GM12878 (cell line): ENCODE data around the gene TRIM7. TPM values are rescaled to one million over a fixed set of nuclear protein-coding genes. Genes with fewer than 3 reads are reported as not detected.
A peak's percentile ranks its signal among the peaks of the same experiment; 100 is the strongest.

Experiments
- CBFB ChIP-seq: IDR thresholded peaks from 2 replicates; pipeline ENCODE4 v1.6.1; 2016; ENCODE audit warnings: antibody characterized with exemption, low read depth
- CEBPZ ChIP-seq: fragments of 150-350 bp; IDR thresholded peaks from 2 replicates; pipeline ENCODE4 v1.6.1; 2016; ENCODE audit warnings: low read depth, low read length
- CHD4 ChIP-seq: fragments of 200-600 bp; sonication (generic); IDR thresholded peaks from 2 replicates; pipeline ENCODE4 v1.6.1; 2016; ENCODE audit warnings: mild to moderate bottlenecking
- FOXK2 ChIP-seq: fragments of 450-650 bp; IDR thresholded peaks from 2 replicates; pipeline ENCODE4 v1.6.1; 2017; ENCODE audit warnings: mild to moderate bottlenecking, moderate library complexity
- GATAD2B ChIP-seq: fragments of 450-650 bp; conservative IDR thresholded peaks from 2 replicates; pipeline ENCODE4 v1.6.1; 2017; ENCODE audit warnings: low read depth, mild to moderate bottlenecking, moderate library complexity
- HCFC1 ChIP-seq: fragments of 150-350 bp; IDR thresholded peaks from 2 replicates; pipeline ENCODE4 v1.6.1; 2014; ENCODE audit warnings: low read length
- HDAC2 ChIP-seq: fragments of 200-600 bp; sonication (generic); IDR thresholded peaks from 2 replicates; pipeline ENCODE4 v1.6.1; 2017
- IRF3 ChIP-seq: fragments of 450-650 bp; IDR thresholded peaks from 2 replicates; pipeline ENCODE4 v1.6.1; 2014; ENCODE audit warnings: mild to moderate bottlenecking
- LARP7 ChIP-seq: fragments of 450-650 bp; IDR thresholded peaks from 2 replicates; pipeline ENCODE4 v1.6.1; 2017; ENCODE audit warnings: mild to moderate bottlenecking
- MEF2A ChIP-seq: IDR thresholded peaks from 2 replicates; pipeline ENCODE4 v1.6.1; 2011; ENCODE audit warnings: low read depth, mild to moderate bottlenecking, low read length, moderate library complexity; ENCODE audit not compliant: insufficient read depth
- MXI1 ChIP-seq: fragments of 150-350 bp; IDR thresholded peaks from 2 replicates; pipeline ENCODE4 v1.6.1; 2011; ENCODE audit warnings: low read depth, mild to moderate bottlenecking, inconsistent platforms, low read length, improper control_type of control experiment
- NFXL1 ChIP-seq: fragments of 450-650 bp; IDR thresholded peaks from 2 replicates; pipeline ENCODE4 v1.6.1; 2017; ENCODE audit warnings: antibody characterized with exemption, mild to moderate bottlenecking, borderline replicate concordance
- NR2F1 ChIP-seq: fragments of 450-650 bp; conservative IDR thresholded peaks from 2 replicates; pipeline ENCODE4 v1.6.1; 2017; ENCODE audit warnings: mild to moderate bottlenecking
- PKNOX1 ChIP-seq: fragments of 450-650 bp; IDR thresholded peaks from 2 replicates; pipeline ENCODE4 v1.6.1; 2016; ENCODE audit warnings: mild to moderate bottlenecking
- POLR2A ChIP-seq: IDR thresholded peaks from 2 replicates; pipeline ENCODE4 v1.6.1; 2011; ENCODE audit warnings: low read depth, mild to moderate bottlenecking, low read length
- RB1 ChIP-seq: fragments of 450-650 bp; formaldehyde crosslinking; IDR thresholded peaks from 2 replicates; pipeline ENCODE4 v1.6.1; 2017; ENCODE audit warnings: mild to moderate bottlenecking, borderline replicate concordance
- RELA ChIP-seq: fragments of 450-650 bp; IDR thresholded peaks from 2 replicates; pipeline ENCODE4 v1.8.0; 2014; ENCODE audit warnings: borderline replicate concordance; ENCODE audit not compliant: partially characterized antibody
- SIN3A ChIP-seq: IDR thresholded peaks from 2 replicates; pipeline ENCODE4 v1.6.1; 2012; ENCODE audit warnings: low read depth, low read length, improper control_type of control experiment
- SMARCA5 ChIP-seq: fragments of 450-650 bp; IDR thresholded peaks from 2 replicates; pipeline ENCODE4 v1.6.1; 2017; ENCODE audit warnings: mild to moderate bottlenecking
- SRF ChIP-seq, 2 experiments: IDR thresholded peaks; 2 replicates each; pipeline ENCODE4 v1.6.1; 2011; ENCODE audit warnings: low read depth in 2 of 2, low read length in 2 of 2, mild to moderate bottlenecking in 1 of 2, moderate library complexity in 1 of 2
- STAT1 ChIP-seq: fragments of 450-650 bp; conservative IDR thresholded peaks from 2 replicates; pipeline ENCODE4 v1.6.1; 2014; ENCODE audit warnings: antibody characterized with exemption, mild to moderate bottlenecking
- STAT3 ChIP-seq: IDR thresholded peaks from 2 replicates; pipeline ENCODE4 v1.6.1; 2011; ENCODE audit warnings: low read depth, low read length, improper control_type of control experiment
- TARDBP ChIP-seq: IDR thresholded peaks from 2 replicates; pipeline ENCODE4 v1.6.1; 2016; ENCODE audit warnings: borderline replicate concordance
- TBL1XR1 ChIP-seq: IDR thresholded peaks from 2 replicates; pipeline ENCODE4 v1.6.1; 2012; ENCODE audit warnings: low read depth, low read length, improper control_type of control experiment
- USF2 ChIP-seq: IDR thresholded peaks from 2 replicates; pipeline ENCODE4 v1.6.1; 2011; ENCODE audit warnings: low read depth, low read length, improper control_type of control experiment, borderline replicate concordance
- YBX1 ChIP-seq: fragments of 450-650 bp; IDR thresholded peaks from 2 replicates; pipeline ENCODE4 v1.6.1; 2016; ENCODE audit warnings: antibody characterized with exemption
- ZNF207 ChIP-seq: fragments of 450-650 bp; IDR thresholded peaks from 2 replicates; pipeline ENCODE4 v1.6.1; 2014; ENCODE audit warnings: antibody characterized with exemption, mild to moderate bottlenecking, borderline replicate concordance
- ZNF217 ChIP-seq: fragments of 450-650 bp; IDR thresholded peaks from 2 replicates; pipeline ENCODE4 v1.6.1; 2017; ENCODE audit warnings: antibody characterized with exemption, mild to moderate bottlenecking
- polyA plus RNA-seq, 11 experiments: library from polyadenylated mRNA; depleted of rRNA in 4 of 11; unstranded in 6 of 11; stranded (reverse) in 5 of 11; fragments of >200 nt; fragmentation: Nextera tagmentation in 4 of 11; fragmentation: Illumina TruSeq in 1 of 11; extraction: Ambion mirVana in 4 of 11; extraction: Trizol in 1 of 11; gene quantifications; 1 replicate in 1 of 11; 2 replicates in 10 of 11; pipeline versions ENCODE4 v1.2.1 to v1.2.3, GENCODE V29; 2011 to 2016; ENCODE audit warnings: inconsistent platforms in 2 of 11, missing spikeins in 2 of 11, low read depth in 1 of 11
- total RNA-seq, 4 experiments: library from RNA; depleted of rRNA in 3 of 4; stranded (reverse); fragments of >200 nt in 3 of 4; fragmentation: Illumina TruSeq in 1 of 4; extraction: Trizol in 1 of 4; gene quantifications; 2 replicates each; pipeline versions ENCODE4 v1.2.1 to v1.2.3, GENCODE V29; 2013 to 2021

Gene TRIM7
- total and polyA plus RNA-seq, 10 of the 15 experiments (the other 5 are each of a cell fraction or from before 2014, with no cell fraction given): 0.02 to 1.6 (median 0.41) TPM

DNA sequence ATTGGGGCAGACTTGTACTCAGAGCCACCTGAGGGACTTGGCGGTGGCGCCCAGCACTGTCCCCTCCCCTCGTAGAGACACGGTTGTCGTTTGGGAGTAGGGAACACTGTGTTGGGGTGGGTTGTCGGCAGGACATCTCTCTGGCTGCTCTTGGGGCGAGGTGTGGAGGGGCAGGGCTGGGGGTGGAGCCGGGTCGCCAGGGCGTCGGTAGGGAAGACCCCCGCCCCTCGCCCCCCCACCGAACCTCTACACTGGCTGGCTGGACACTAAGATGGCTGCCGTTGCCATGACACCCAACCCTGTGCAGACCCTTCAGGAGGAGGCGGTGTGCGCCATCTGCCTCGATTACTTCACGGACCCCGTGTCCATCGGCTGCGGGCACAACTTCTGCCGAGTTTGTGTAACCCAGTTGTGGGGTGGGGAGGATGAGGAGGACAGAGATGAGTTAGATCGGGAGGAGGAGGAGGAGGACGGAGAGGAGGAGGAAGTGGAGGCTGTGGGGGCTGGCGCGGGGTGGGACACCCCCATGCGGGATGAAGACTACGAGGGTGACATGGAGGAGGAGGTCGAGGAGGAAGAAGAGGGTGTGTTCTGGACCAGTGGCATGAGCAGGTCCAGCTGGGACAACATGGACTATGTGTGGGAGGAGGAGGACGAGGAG lies 18.9 kb upstream of the TRIM7 start (continued):
- TF ChIP-seq TBL1XR1: no peak
- TF ChIP-seq LARP7: peak; percentile 32; the same call in 1 of the 2 replicates
- peak; percentile 99 for TF ChIP-seq NFXL1
- no peak for TF ChIP-seq STAT1
- no peak for TF ChIP-seq MEF2A
- TF ChIP-seq HDAC2: no peak
- TF ChIP-seq YBX1: no peak
- TF ChIP-seq SIN3A: no peak
- TF ChIP-seq HCFC1: no peak
- TF ChIP-seq USF2: no peak
- no peak for TF ChIP-seq TARDBP
- TF ChIP-seq SMARCA5: peak; percentile 87
- no peak for TF ChIP-seq RB1
- no peak; the same call in 1 of the 2 replicates for TF ChIP-seq ZNF207
- no peak for TF ChIP-seq CEBPZ
- TF ChIP-seq POLR2A: peak; percentile 71
- TF ChIP-seq STAT3: no peak
- TF ChIP-seq RELA: no peak
- TF ChIP-seq CBFB: no peak
- TF ChIP-seq SRF (IDR thresholded peaks at IDR 0.05; ENCODE audit: low read depth in 2 of 2, low read length in 2 of 2): no peak
- peak; percentile 47 for TF ChIP-seq PKNOX1
- TF ChIP-seq IRF3: no peak
- TF ChIP-seq NR2F1: no peak
- no peak for TF ChIP-seq MXI1
- no peak for TF ChIP-seq ZNF217
- TF ChIP-seq FOXK2: no peak
- TF ChIP-seq CHD4: no peak
- TF ChIP-seq GATAD2B: peak; percentile 51; the same call in 1 of the 2 replicates
